ENCODE measurements around the gene EIF2S1.

GRCh38 chr14:67424539-67424938 lies 64.4 kb downstream of the EIF2S1 start:
- TF ChIP-seq FOXP2 (optimal IDR thresholded peaks at IDR 0.05; ENCODE audit: control extremely low read depth, extremely low read length, insufficient read depth) (no peak), POLR2AphosphoS5 (IDR thresholded peaks at IDR 0.05; ENCODE audit: borderline replicate concordance, low read depth, low read length) (no peak), EZH2 (IDR thresholded peaks at IDR 0.05) (no peak)

Measured in SK-N-MC (cell line).